DOHH2 (cell line): Measurements from ENCODE around the gene LRRC42.

Source experiments
- H3F3A ChIP-seq: fragments of 200-600 bp; sonication (generic), shearing (Covaris generic); 2 replicates; pipeline ENCODE4 v1.6.0; 2016; ENCODE audit warnings: antibody characterized with exemption, mild to moderate bottlenecking; ENCODE audit not compliant: control insufficient read depth, insufficient read depth
- H3K27ac ChIP-seq: fragments of 200-600 bp; sonication (generic); 2 replicates; pipeline ENCODE4 v1.5.1; 2014; ENCODE audit warnings: low read depth, mild to moderate bottlenecking, low read length, moderate library complexity
- H3K27me3 ChIP-seq: fragments of 200-600 bp; sonication (generic); 2 replicates; pipeline ENCODE4 v1.6.1; 2014; ENCODE audit warnings: mild to moderate bottlenecking, low read length, mixed read lengths; ENCODE audit not compliant: control insufficient read depth
- H3K36me3 ChIP-seq: fragments of 200-600 bp; sonication (generic); 2 replicates; pipeline ENCODE4 v1.6.1; 2014; ENCODE audit warnings: mild to moderate bottlenecking, low read length, moderate library complexity, mixed read lengths; ENCODE audit not compliant: control insufficient read depth
- H3K4me1 ChIP-seq: fragments of 200-600 bp; sonication (generic); 2 replicates; pipeline ENCODE4 v1.6.1; 2014; ENCODE audit warnings: mild to moderate bottlenecking, low read length, mixed read lengths; ENCODE audit not compliant: control insufficient read depth
- H3K4me2 ChIP-seq: fragments of 200-600 bp; sonication (generic); 2 replicates; pipeline ENCODE4 v1.6.0; 2014; ENCODE audit warnings: mild to moderate bottlenecking, low read length, moderate library complexity
- H3K4me3 ChIP-seq: fragments of 200-600 bp; sonication (generic); 2 replicates; pipeline ENCODE4 v1.5.1; 2014; ENCODE audit warnings: mild to moderate bottlenecking, low read length, mixed read lengths
- H3K79me2 ChIP-seq: fragments of 200-600 bp; sonication (generic); 2 replicates; pipeline ENCODE4 v1.6.1; 2014; ENCODE audit warnings: mild to moderate bottlenecking, low read length, mixed read lengths; ENCODE audit not compliant: control insufficient read depth
- H3K9me2 ChIP-seq: fragments of 200-600 bp; sonication (generic); replicated peaks from 2 replicates; pipeline ENCODE4 v1.6.1; 2014; ENCODE audit warnings: mild to moderate bottlenecking, low read length, mixed read lengths; ENCODE audit not compliant: control insufficient read depth
- H3K9me3 ChIP-seq: fragments of 200-600 bp; sonication (generic); 2 replicates; pipeline ENCODE4 v1.6.1; 2014; ENCODE audit warnings: antibody characterized with exemption, low read length, mixed read lengths; ENCODE audit not compliant: control insufficient read depth, insufficient read depth
- H4K20me1 ChIP-seq: fragments of 200-600 bp; sonication (generic); 2 replicates; pipeline ENCODE4 v1.6.0; 2014; ENCODE audit warnings: low read depth, mild to moderate bottlenecking, antibody characterized with exemption, low read length, moderate library complexity; ENCODE audit not compliant: control insufficient read depth, insufficient read depth
- CTCF ChIP-seq: fragments of 200-600 bp; sonication (generic); IDR thresholded peaks from one replicate; pipeline ENCODE4 v1.5.1; 2014; ENCODE audit warnings: antibody characterized with exemption, mild to moderate bottlenecking, low read depth, low read length; ENCODE audit not compliant: poor library complexity, severe bottlenecking
- EZH2phosphoT487 ChIP-seq: fragments of 200-600 bp; sonication (generic); IDR thresholded peaks from 2 replicates; pipeline ENCODE4 v1.6.1; 2017; ENCODE audit warnings: borderline replicate concordance, mild to moderate bottlenecking, antibody characterized with exemption, low read length, moderate library complexity, mixed read lengths

LRRC42 gene

GRCh38 chr1:53938136-53938830 is 7.9 kb upstream of the LRRC42 start:
- no peak overlapping the region for H3K4me3 ChIP-seq
- H3F3A ChIP-seq = peaks cover 6% of the 10 kb centered on the region; the same call in 1 of the 2 replicates
- 0 out of 2 replicates have a peak, but pooled peaks cover 4% of the 10 kb centered on the region for H3K4me1 ChIP-seq
- TF ChIP-seq EZH2phosphoT487 (no peak), CTCF (no peak)
- H3K27ac ChIP-seq = no peak overlapping the region
- H4K20me1 ChIP-seq = no peaks in the 10 kb centered on the region
- H3K9me2 ChIP-seq = no peaks in the 10 kb centered on the region
- H3K79me2 ChIP-seq = peaks cover 28% of the 10 kb centered on the region
- H3K27me3 ChIP-seq = no peaks in the 10 kb centered on the region
- peaks cover 9% of the 10 kb centered on the region for H3K9me3 ChIP-seq
- H3K36me3 ChIP-seq = peaks cover 59% of the 10 kb centered on the region
- H3K4me2 ChIP-seq = no peak overlapping the region

- Histone ChIP-seq H3K4me1 (peaks cover 29% of the 10 kb centered on the region), H3F3A (peaks cover 6% of the 10 kb centered on the region; the same call in 1 of the 2 replicates), H3K9me3 (no peaks in the 10 kb centered on the region), H3K36me3 (peaks cover 48% of the 10 kb centered on the region), H3K27me3 (no peaks in the 10 kb centered on the region), H3K4me2 (no peak overlapping the region), H3K4me3 (no peak overlapping the region), H3K79me2 (peaks cover 57% of the 10 kb centered on the region), H3K27ac (no peak overlapping the region), H3K9me2 (no peaks in the 10 kb centered on the region), H4K20me1 (peaks cover 4% of the 10 kb centered on the region; the same call in 1 of the 2 replicates)
- TF ChIP-seq EZH2phosphoT487 (no peak), CTCF (no peak)
Measured at GRCh38 chr1:53942127-53942957, 3.8 kb upstream of the LRRC42 start.

- Histone ChIP-seq H3K79me2 (peaks cover 61% of the 10 kb centered on the region), H3K9me3 (no peaks in the 10 kb centered on the region), H3K27ac (no peak overlapping the region), H3K4me2 (no peak overlapping the region), H3K36me3 (peaks cover 42% of the 10 kb centered on the region), H3K4me1 (peaks cover 32% of the 10 kb centered on the region), H3K9me2 (no peaks in the 10 kb centered on the region), H3F3A (peaks cover 7% of the 10 kb centered on the region; the same call in 1 of the 2 replicates), H3K4me3 (no peak overlapping the region), H4K20me1 (peaks cover 4% of the 10 kb centered on the region; the same call in 1 of the 2 replicates), H3K27me3 (no peaks in the 10 kb centered on the region)
- no peak for TF ChIP-seq CTCF
- no peak for TF ChIP-seq EZH2phosphoT487
Measured at GRCh38 chr1:53943090-53943489, 3.1 kb upstream of the LRRC42 start.
